KOPT-K1 (cell line): ENCODE results near the gene ATP7B.

Experiments used
- H3K27ac ChIP-seq: fragments of 200-600 bp; sonication (generic); 2 replicates; pipeline ENCODE4 v1.5.1; 2016; ENCODE audit warnings: antibody characterized with exemption, mild to moderate bottlenecking, low read depth, low read length; ENCODE audit not compliant: poor library complexity, severe bottlenecking
- H3K36me3 ChIP-seq: fragments of 200-600 bp; sonication (generic); 2 replicates; pipeline ENCODE4 v1.5.1; 2017; ENCODE audit warnings: antibody characterized with exemption, mild to moderate bottlenecking, low read length, moderate library complexity; ENCODE audit not compliant: insufficient read depth
- H3K9me3 ChIP-seq: fragments of 200-600 bp; sonication (generic); 2 replicates; pipeline ENCODE4 v1.5.1; 2017; ENCODE audit warnings: antibody characterized with exemption, low read length, mild to moderate bottlenecking; ENCODE audit not compliant: insufficient read depth, poor library complexity, severe bottlenecking

ATP7B gene

DNA sequence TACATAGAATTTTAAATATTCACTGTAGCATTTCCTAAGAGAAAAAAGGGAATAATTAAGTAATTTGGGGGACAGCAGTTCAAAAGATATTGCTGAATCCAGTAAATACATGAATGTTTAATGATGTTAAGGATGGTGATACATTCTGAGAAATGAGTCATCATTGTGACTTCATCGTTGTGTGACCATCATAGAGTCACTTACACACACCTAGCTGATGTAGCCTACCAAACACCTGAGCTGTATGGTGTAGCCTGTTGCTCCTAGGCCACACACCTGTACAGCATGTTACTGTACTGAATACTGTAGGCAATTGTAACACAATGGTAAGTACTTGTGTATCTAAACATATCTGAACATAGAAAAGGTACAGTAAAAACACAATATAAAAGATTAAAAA lies 34.8 kb downstream of the ATP7B start:
- Histone ChIP-seq H3K9me3 (no peaks in the 10 kb centered on the region), H3K27ac (no peak overlapping the region), H3K36me3 (no peaks in the 10 kb centered on the region)

DNA sequence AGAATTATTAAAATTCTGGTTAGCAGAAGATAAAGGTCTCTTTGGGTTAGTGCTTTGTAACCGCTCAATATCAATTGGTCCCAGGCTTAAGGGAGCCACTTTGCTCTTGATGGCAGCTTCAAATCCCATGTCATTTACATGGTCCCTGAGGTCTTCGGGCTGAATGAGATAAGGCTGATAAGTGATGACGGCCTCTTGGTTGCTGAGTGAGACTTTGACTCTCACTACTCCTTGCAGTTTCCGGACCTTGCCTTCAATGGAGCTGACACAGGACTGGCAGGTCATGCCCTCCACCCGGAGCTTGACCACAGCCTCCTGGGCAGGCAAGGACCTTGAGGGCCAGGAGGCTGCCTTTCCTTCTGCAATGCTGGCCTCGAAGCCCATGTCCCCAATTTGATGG lies 36.8 kb downstream of the ATP7B start:
- H3K9me3 ChIP-seq: no peaks in the 10 kb centered on the region
- no peak overlapping the region for H3K27ac ChIP-seq
- H3K36me3 ChIP-seq: no peaks in the 10 kb centered on the region

DNA sequence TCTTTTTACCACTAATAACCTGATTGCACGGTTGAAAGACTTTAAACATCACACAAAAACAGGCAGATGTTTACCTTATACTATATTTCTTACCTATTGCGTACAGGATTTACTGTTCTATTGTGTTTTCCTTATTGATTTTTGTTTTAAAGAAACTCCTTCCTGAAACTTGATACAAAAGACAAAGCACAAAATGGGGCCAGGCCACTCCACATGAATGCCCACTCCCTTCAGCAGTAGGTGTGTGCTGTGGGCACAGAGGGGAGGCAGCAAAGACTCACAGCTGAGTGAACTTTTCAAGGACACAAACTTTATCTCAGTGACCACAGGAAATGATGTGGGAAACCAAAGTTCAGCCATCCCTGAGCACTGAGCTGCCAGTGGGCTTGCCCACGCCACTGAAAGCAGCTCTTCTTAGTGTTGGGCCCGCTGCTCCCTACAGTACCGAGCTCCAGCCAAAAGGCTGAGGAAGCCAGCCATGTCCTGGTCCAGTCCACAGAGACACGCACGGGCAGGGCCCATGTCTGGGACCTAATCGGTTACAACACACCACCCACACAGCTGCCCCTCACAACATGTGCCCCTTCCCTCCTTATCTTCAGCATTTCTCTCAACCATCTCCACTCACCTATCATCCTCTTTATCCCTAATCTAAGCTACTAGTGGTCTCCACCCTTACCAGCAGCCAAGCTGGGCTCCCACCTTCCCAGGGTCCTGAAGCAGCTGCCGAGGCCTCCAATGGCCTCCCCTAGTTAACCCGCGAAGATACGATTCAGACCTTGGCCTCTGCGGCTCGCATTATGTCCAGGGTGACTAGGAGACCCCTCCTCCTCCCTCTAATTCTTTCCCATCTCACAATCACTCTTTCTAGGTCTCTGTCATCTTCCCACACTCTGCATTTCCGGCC lies 39.5 kb downstream of the ATP7B start:
- H3K36me3 ChIP-seq: no peaks in the 10 kb centered on the region
- H3K9me3 ChIP-seq: no peaks in the 10 kb centered on the region
- H3K27ac ChIP-seq: no peak overlapping the region

DNA sequence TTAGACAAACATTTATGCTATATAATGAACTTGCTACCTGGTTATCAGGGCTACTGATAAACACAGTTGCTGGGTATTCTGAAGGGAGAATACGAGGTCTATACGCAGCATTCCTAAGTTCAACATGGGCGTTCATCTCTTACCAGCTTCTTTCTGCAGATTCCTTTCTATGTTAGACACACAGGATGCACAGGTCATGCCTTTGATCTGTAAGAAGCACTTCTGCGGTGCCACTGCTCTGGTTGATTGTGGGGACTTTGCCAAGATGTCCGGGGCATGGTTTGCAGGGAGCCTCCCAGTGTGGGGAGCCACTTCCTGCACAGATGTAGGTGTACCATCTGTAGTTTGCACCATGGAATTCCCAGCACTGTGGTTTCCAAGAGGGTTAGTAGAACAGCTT lies 40.9 kb downstream of the ATP7B start:
- H3K9me3 ChIP-seq: no peaks in the 10 kb centered on the region
- H3K27ac ChIP-seq: no peak overlapping the region
- no peaks in the 10 kb centered on the region for H3K36me3 ChIP-seq

DNA sequence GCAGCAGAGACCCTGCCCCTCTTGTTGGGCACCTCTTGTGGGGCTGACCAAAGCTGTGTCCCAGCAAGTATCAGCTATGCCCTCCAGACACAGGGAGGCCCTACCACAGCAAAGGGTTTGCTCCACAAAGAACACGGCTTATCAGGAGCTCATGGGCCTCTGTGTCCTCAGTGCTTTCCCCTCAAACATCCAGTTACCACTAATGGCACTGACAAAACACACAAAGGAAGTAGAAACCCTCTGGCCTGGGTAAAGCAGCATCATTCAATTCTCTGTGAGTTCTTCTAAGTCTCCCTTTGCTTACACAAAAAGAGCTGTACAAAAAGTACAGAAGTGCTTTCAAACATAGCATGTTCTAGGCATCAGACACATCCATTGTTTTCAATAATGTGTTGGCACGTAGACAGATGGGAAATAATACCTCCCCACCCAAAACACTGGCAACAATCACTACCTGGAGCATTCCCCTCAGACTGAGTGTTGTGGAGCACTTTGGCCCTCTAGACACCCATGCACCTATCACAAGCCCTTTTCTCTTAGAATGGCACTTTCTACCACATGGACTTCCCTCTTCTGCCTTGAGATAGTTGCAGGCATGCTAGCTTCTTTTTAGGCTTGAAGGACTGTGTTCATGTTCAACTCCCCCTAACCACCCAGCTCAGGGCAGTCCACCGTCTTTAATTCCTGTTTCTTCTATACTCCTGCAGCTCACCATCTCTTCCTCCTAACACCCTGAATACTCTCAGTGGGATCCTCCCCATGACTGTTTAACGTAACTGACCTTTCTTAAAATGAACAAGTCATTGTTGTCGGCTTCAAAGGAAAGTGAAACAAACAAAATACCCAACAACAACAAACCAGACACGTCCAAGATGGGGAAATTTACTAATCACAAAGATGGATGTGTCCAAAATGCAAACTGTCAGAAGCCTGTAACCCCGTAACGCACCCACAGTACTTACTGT lies 43.5 kb downstream of the ATP7B start:
- no peaks in the 10 kb centered on the region for H3K36me3 ChIP-seq
- no peak overlapping the region for H3K27ac ChIP-seq
- no peaks in the 10 kb centered on the region for H3K9me3 ChIP-seq

DNA sequence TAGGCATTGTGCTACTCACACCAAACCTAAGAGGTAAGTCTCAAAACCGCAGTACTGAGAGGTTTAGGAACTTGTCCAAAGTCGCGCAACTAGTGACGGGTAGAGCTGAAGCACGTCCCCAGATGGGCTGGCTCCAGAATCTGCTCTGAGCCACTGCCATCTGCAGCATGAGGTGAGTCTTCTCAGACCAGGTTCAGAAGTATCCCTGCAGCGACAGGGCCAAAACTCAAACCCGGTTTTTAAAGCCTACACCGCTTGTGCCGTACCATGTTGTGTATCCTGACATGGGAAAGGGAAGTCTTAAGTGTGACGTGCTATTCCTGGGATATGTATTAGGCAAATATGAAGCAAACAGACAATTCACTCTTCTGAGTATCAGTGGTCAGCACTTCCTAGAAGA lies 45.1 kb downstream of the ATP7B start:
- Histone ChIP-seq H3K9me3 (no peaks in the 10 kb centered on the region), H3K36me3 (no peaks in the 10 kb centered on the region), H3K27ac (no peak overlapping the region)

DNA sequence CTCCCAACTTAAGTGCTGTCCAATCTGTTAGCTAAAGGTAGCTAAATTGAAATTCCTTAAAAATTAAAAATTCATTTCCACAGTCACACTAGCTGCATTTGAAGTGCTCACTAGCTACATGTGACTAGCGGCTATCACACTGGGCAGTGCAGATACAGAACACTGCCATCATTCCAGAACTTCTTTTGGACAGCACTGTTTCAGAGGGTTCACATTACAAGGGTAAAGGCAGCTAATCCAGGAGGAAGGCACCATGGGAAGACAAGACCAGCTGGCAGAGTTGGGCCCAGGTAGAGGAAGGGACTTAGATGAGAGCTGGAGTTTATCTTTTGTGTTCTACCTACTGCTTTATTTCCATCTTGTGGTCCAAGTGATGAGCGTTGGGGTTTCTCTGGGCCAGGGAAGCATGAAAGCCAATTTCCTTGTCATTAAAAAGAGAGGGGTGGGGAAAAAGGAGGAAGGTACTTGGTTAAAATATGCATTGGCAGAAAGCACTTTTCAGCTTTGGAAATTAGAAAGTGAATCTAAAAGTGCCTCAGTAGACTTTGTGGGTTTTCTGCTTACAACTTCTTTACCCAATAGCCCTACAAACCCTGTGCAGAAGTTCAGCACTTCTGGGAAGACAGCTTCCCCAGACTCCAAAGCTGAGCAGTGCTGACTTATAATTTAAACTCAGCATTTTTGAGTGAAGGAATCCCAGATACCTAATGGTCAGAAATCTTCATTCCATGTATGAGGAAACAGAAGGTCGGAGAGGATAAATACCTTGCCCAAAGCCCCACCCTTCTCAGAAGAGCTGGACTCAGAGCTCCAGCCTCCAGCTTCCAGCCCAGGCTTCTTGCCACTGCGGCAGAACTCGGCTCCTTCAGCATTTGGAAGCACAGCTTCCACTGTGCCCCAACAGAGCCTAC lies 49.5 kb downstream of the ATP7B start:
- no peak overlapping the region for H3K27ac ChIP-seq

GRCh38 chr13:51960766-51961165 lies 50.5 kb downstream of the ATP7B start:
- no peak overlapping the region for H3K27ac ChIP-seq
- no peaks in the 10 kb centered on the region for H3K36me3 ChIP-seq
- no peaks in the 10 kb centered on the region for H3K9me3 ChIP-seq

More for the DNA sequence above, 49.5 kb downstream of the ATP7B start:
- Histone ChIP-seq H3K36me3 (no peaks in the 10 kb centered on the region), H3K9me3 (no peaks in the 10 kb centered on the region)

DNA sequence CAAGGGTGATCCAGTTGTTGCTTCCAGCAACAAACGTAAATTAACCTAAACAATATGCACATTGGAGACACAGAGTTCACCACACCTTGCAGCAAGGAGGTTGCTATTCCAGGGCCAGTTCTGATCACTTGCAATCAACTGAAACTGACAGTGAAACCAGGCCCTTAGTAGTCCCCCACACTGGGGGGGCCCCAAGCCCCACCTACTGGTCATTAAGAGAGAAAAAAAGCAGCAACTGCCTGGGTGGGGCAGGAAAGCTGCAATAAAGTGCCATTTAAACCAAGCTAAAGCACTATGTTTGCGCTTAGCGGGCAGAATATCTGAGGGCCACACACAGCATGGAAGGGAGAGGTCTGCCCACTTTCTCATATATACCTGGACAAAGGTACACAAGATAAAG lies 51.5 kb downstream of the ATP7B start:
- no peaks in the 10 kb centered on the region for H3K36me3 ChIP-seq

GRCh38 chr13:51958217-51958547 lies 53.1 kb downstream of the ATP7B start:
- Histone ChIP-seq H3K36me3 (no peaks in the 10 kb centered on the region), H3K27ac (no peak overlapping the region)

More for the DNA sequence above, 51.5 kb downstream of the ATP7B start:
- no peak overlapping the region for H3K27ac ChIP-seq
- no peaks in the 10 kb centered on the region for H3K9me3 ChIP-seq

GRCh38 chr13:51957377-51958216 lies 53.7 kb downstream of the ATP7B start:
- Histone ChIP-seq H3K27ac (no peak overlapping the region), H3K9me3 (no peaks in the 10 kb centered on the region), H3K36me3 (no peaks in the 10 kb centered on the region)

More at GRCh38 chr13:51958217-51958547, 53.1 kb downstream of the ATP7B start:
- H3K9me3 ChIP-seq: no peaks in the 10 kb centered on the region

- Histone ChIP-seq H3K36me3 (no peaks in the 10 kb centered on the region), H3K27ac (no peak overlapping the region), H3K9me3 (no peaks in the 10 kb centered on the region)
Observed at GRCh38 chr13:51956717-51957116, 54.5 kb downstream of the ATP7B start.

DNA sequence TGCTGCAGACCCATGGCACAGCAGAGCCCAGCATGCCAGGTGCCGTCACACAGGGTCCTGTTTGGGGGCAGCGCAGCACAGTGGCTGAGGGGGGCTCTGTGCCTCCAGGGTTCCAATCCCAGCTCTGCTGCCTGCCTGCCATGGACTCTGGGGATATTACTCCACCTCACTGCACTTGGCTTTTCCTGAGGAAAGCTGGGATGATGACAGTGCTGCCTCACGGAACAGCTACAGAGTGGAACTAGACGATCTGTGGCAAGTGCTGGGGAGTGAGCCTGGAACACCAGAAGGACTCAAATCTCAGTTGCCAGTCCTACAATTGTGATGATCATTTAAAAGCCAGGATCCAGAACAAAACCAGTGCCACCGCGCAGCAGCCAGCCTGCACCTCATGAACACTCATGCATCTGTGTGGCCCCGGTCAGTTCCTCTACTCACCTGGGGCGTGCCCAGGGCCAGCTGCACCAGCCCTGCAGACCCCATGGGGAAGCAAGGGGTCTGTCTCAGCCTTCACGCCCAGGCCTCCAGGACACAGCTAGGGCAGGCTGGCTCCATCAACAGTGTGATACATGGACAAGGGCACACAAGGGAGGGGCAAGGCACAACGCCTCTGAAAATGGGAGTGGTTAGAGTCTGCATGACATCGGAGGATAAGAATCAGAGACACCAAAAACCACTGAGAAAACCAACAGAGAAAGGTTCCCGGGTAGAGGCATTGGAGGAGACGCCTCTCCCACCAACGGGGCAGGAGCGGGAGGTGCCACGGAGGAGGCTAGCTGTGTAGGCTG lies 55.2 kb downstream of the ATP7B start:
- Histone ChIP-seq H3K27ac (no peak overlapping the region), H3K9me3 (no peaks in the 10 kb centered on the region), H3K36me3 (no peaks in the 10 kb centered on the region)
